Neural cell (in vitro differentiated cells): Measurements from ENCODE around the gene CELF4. TPM values are rescaled to one million over a fixed set of nuclear protein-coding genes. Genes with fewer than 3 reads are reported as not detected.

Experiments used
- H2AFZ ChIP-seq: fragments of 200-600, 300-800 bp; sonication (generic), shearing (Covaris generic); 2 replicates; pipeline ENCODE4 v1.6.0; 2014; ENCODE audit warnings: low read depth, mild to moderate bottlenecking, antibody characterized with exemption, low read length, moderate library complexity
- H3F3A ChIP-seq: fragments of 200-600 bp; shearing (Covaris generic); 2 replicates; pipeline ENCODE4 v1.6.1; 2016; ENCODE audit warnings: mild to moderate bottlenecking, moderate library complexity, mixed read lengths, antibody characterized with exemption, low read length; ENCODE audit not compliant: insufficient read depth, poor library complexity, severe bottlenecking
- H3K27ac ChIP-seq: fragments of 200-600, 300-800 bp; sonication (generic), shearing (Covaris generic); 2 replicates; pipeline ENCODE4 v1.5.1; 2014; ENCODE audit warnings: mild to moderate bottlenecking, low read length, moderate library complexity
- H3K27me3 ChIP-seq: fragments of 300-800, 200-600 bp; sonication (generic), shearing (Covaris generic); 2 replicates; pipeline ENCODE4 v1.6.0; 2014; ENCODE audit warnings: mild to moderate bottlenecking, low read depth, low read length, moderate library complexity; ENCODE audit not compliant: insufficient read depth
- H3K36me3 ChIP-seq: fragments of 300-800, 200-600 bp; sonication (generic), shearing (Covaris generic); 2 replicates; pipeline ENCODE4 v1.5.1; 2014; ENCODE audit warnings: mild to moderate bottlenecking, antibody characterized with exemption, low read length, moderate library complexity; ENCODE audit not compliant: insufficient read depth
- H3K4me2 ChIP-seq: fragments of 300-800, 200-600 bp; sonication (generic), shearing (Covaris generic); 2 replicates; pipeline ENCODE4 v1.6.0; 2014; ENCODE audit warnings: mild to moderate bottlenecking, low read length
- H3K4me3 ChIP-seq: fragments of 300-800, 200-600 bp; sonication (generic), shearing (Covaris generic); 2 replicates; pipeline ENCODE4 v1.5.1; 2014; ENCODE audit warnings: mild to moderate bottlenecking, low read length, moderate library complexity
- H3K79me2 ChIP-seq: fragments of 200-600 bp; shearing (Covaris generic); replicated peaks from 2 replicates; pipeline ENCODE4 v1.6.0; 2014; ENCODE audit warnings: mild to moderate bottlenecking, low read length, moderate library complexity; ENCODE audit not compliant: insufficient read depth
- H3K9ac ChIP-seq: fragments of 300-800, 200-600 bp; sonication (generic), shearing (Covaris generic); 2 replicates; pipeline ENCODE4 v1.6.1; 2016; ENCODE audit warnings: mild to moderate bottlenecking, low read length, mixed read lengths
- H3K9me2 ChIP-seq: fragments of 200-600 bp; shearing (Covaris generic); 2 replicates; pipeline ENCODE4 v1.6.1; 2016; ENCODE audit warnings: mild to moderate bottlenecking, low read length, mixed read lengths; ENCODE audit not compliant: insufficient read depth
- H3K9me3 ChIP-seq: fragments of 200-600, 300-800 bp; sonication (generic), shearing (Covaris generic); 2 replicates; pipeline ENCODE4 v1.6.1; 2016; ENCODE audit warnings: mild to moderate bottlenecking, mixed run types, low read length, moderate library complexity, mixed read lengths
- H4K20me1 ChIP-seq: fragments of 200-600 bp; shearing (Covaris generic); 2 replicates; pipeline ENCODE4 v1.6.1; 2016; ENCODE audit warnings: mild to moderate bottlenecking, mixed run types; ENCODE audit not compliant: insufficient read depth
- RAD21 ChIP-seq: fragments of 450-650 bp; conservative IDR thresholded peaks from 2 replicates; pipeline ENCODE4 v1.6.1; 2014; ENCODE audit warnings: antibody characterized with exemption, mild to moderate bottlenecking, moderate library complexity
- SMC3 ChIP-seq: fragments of 450-650 bp; conservative IDR thresholded peaks from 2 replicates; pipeline ENCODE4 v1.6.1; 2014; ENCODE audit warnings: antibody characterized with exemption, mild to moderate bottlenecking, moderate library complexity; ENCODE audit not compliant: poor library complexity
- TAF1 ChIP-seq: IDR thresholded peaks from 2 replicates; pipeline ENCODE4 v1.6.1; 2012; ENCODE audit warnings: low read depth
- polyA plus RNA-seq: library from polyadenylated mRNA; depleted of rRNA; stranded (reverse); fragments of >200 nt; gene quantifications from 2 replicates; pipeline ENCODE4 v1.2.3, GENCODE V29; 2014
- TF ChIP-seq, protein P1 (sequence below): IDR thresholded peaks from 2 replicates; pipeline ENCODE4 v1.6.1; 2012; ENCODE audit warnings: borderline replicate concordance
- TF ChIP-seq, protein P2 (sequence below): fragments of 450-650 bp; IDR thresholded peaks from 2 replicates; pipeline ENCODE4 v1.5.1; 2014; ENCODE audit warnings: antibody characterized with exemption, mild to moderate bottlenecking, moderate library complexity; ENCODE audit not compliant: poor library complexity, severe bottlenecking

The CELF4 gene
- polyA plus RNA-seq, 1 donor from 2014 or later, result 191 TPM

DNA sequence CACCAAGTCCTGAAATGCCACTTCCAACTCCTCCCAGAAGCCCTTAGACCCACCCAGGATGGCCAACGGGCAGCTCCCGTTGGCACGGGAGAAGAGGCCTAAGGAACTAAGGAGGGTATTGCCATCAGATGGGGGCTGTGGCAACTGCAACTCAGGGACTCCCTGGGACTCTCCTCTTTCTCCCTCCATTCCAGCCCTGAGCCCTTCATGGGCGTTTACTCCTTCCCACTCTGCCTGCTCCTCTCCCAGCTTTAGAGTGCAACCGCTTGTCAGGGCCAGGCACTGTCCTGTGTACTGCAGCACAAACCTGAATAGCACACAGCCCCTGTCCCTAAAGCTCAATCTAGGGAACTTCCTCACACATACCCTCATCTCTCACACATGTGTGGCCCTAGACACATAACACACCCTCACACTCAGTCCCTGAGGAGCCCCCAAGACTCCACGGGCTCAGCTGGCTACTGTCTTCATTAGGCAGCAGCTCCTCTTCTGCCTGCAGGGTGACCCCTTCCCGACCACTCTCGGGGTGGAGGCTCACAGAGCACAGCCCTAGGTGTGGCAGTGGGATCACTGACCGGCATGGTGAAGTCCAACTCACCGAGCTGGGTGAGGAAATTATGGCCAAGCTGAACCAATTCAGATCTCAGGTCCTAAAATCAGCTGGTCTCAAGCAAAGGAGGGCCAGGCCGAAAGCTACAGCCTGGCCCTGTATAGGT lies 316.3 kb downstream of the CELF4 start:
- Histone ChIP-seq H3K27me3 (no peaks in the 10 kb centered on the region), H3K9me3 (no peaks in the 10 kb centered on the region)

DNA sequence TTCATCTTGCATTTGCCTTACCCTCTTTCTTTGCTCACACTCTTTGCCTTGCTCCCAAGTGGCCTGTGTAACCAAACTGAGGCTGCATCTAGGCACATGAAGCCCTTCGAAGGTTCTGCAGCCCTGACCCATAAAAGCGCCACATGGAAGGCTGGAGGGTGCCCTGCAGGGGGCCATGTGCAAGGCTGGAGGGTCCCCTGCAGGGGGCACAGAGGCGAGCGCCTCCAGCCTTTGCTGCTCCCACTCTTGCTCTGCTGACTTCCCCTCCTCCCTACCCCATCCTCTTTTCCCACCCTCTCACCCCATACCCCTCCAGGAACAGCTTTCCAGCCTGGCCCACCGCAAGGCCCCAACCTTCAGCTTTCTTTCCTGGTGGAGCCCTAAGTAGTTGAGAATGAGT lies 317.3 kb downstream of the CELF4 start:
- no peak overlapping the region for H3K4me3 ChIP-seq
- H2AFZ ChIP-seq, result no peak overlapping the region
- no peak overlapping the region for H3K27ac ChIP-seq
- H3K27me3 ChIP-seq, result no peaks in the 10 kb centered on the region
- no peaks in the 10 kb centered on the region for H3F3A ChIP-seq
- no peaks in the 10 kb centered on the region for H3K9me2 ChIP-seq
- no peak overlapping the region for H3K4me2 ChIP-seq
- H3K79me2 ChIP-seq, result no peaks in the 10 kb centered on the region
- peaks cover 4% of the 10 kb centered on the region for H3K36me3 ChIP-seq
- H3K9me3 ChIP-seq, result no peaks in the 10 kb centered on the region
- TF ChIP-seq, protein P1, sequence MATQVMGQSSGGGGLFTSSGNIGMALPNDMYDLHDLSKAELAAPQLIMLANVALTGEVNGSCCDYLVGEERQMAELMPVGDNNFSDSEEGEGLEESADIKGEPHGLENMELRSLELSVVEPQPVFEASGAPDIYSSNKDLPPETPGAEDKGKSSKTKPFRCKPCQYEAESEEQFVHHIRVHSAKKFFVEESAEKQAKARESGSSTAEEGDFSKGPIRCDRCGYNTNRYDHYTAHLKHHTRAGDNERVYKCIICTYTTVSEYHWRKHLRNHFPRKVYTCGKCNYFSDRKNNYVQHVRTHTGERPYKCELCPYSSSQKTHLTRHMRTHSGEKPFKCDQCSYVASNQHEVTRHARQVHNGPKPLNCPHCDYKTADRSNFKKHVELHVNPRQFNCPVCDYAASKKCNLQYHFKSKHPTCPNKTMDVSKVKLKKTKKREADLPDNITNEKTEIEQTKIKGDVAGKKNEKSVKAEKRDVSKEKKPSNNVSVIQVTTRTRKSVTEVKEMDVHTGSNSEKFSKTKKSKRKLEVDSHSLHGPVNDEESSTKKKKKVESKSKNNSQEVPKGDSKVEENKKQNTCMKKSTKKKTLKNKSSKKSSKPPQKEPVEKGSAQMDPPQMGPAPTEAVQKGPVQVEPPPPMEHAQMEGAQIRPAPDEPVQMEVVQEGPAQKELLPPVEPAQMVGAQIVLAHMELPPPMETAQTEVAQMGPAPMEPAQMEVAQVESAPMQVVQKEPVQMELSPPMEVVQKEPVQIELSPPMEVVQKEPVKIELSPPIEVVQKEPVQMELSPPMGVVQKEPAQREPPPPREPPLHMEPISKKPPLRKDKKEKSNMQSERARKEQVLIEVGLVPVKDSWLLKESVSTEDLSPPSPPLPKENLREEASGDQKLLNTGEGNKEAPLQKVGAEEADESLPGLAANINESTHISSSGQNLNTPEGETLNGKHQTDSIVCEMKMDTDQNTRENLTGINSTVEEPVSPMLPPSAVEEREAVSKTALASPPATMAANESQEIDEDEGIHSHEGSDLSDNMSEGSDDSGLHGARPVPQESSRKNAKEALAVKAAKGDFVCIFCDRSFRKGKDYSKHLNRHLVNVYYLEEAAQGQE, result no peak
- TF ChIP-seq TAF1 (no peak), SMC3 (no peak), RAD21 (no peak)
- TF ChIP-seq, protein P2, sequence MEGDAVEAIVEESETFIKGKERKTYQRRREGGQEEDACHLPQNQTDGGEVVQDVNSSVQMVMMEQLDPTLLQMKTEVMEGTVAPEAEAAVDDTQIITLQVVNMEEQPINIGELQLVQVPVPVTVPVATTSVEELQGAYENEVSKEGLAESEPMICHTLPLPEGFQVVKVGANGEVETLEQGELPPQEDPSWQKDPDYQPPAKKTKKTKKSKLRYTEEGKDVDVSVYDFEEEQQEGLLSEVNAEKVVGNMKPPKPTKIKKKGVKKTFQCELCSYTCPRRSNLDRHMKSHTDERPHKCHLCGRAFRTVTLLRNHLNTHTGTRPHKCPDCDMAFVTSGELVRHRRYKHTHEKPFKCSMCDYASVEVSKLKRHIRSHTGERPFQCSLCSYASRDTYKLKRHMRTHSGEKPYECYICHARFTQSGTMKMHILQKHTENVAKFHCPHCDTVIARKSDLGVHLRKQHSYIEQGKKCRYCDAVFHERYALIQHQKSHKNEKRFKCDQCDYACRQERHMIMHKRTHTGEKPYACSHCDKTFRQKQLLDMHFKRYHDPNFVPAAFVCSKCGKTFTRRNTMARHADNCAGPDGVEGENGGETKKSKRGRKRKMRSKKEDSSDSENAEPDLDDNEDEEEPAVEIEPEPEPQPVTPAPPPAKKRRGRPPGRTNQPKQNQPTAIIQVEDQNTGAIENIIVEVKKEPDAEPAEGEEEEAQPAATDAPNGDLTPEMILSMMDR, result no peak
- H4K20me1 ChIP-seq, result no peaks in the 10 kb centered on the region
- no peak overlapping the region for H3K9ac ChIP-seq

More for the DNA sequence above, 316.3 kb downstream of the CELF4 start:
- Histone ChIP-seq H3K4me3 (no peak overlapping the region), H3K79me2 (no peaks in the 10 kb centered on the region), H3F3A (no peaks in the 10 kb centered on the region), H3K27ac (no peak overlapping the region), H3K4me2 (no peak overlapping the region), H2AFZ (no peak overlapping the region), H3K9me2 (no peaks in the 10 kb centered on the region), H4K20me1 (no peaks in the 10 kb centered on the region), H3K36me3 (peaks cover 4% of the 10 kb centered on the region), H3K9ac (no peak overlapping the region)
- TF ChIP-seq, protein P1, result no peak
